HG02763 (cell line): ENCODE measurements around the gene YTHDC2.
"Not testable (repeated sequence)": the region's sequence is repeated elsewhere in the genome, so short reads cannot be mapped to it uniquely, and the experiment has no call there.

Source experiments
- ATAC-seq: cut with Tn5 transposase; IDR thresholded peaks from one replicate; pipeline ENCODE4 v1.9.1; 2021; ENCODE audit warnings: mild to moderate bottlenecking, moderate library complexity; ENCODE audit not compliant: unreplicated experiment

The YTHDC2 gene

GRCh38 chr5:113601423-113601822, 87.9 kb downstream of the YTHDC2 start:
- no peak for ATAC-seq

- not testable (repeated sequence) for ATAC-seq
Observed at GRCh38 chr5:113603246-113603645, 89.8 kb downstream of the YTHDC2 start.

- ATAC-seq: peak; percentile 85
Observed at GRCh38 chr5:113606298-113607134, 93.0 kb downstream of the YTHDC2 start.

- ATAC-seq: no peak
Observed at GRCh38 chr5:113607361-113607760, 93.9 kb downstream of the YTHDC2 start.

GRCh38 chr5:113608113-113608596, 94.7 kb downstream of the YTHDC2 start:
- no peak for ATAC-seq

- peak; percentile 77 for ATAC-seq
Observed at GRCh38 chr5:113612060-113612496, 98.6 kb downstream of the YTHDC2 start.

GRCh38 chr5:113614191-113614590, 100.7 kb downstream of the YTHDC2 start:
- no peak for ATAC-seq

GRCh38 chr5:113615708-113616107, 102.2 kb downstream of the YTHDC2 start:
- no peak for ATAC-seq

GRCh38 chr5:113617191-113617796, 103.8 kb downstream of the YTHDC2 start:
- ATAC-seq: no peak

- ATAC-seq: no peak
Observed at GRCh38 chr5:113632996-113633395, 119.5 kb downstream of the YTHDC2 start.

GRCh38 chr5:113634957-113635356, 121.5 kb downstream of the YTHDC2 start:
- no peak for ATAC-seq

- ATAC-seq: no peak
Observed at GRCh38 chr5:113641715-113642114, 128.2 kb downstream of the YTHDC2 start.
